Ovary (tissue), 3 donors: ENCODE results near the gene C10orf88.

Source experiments
- EP300 ChIP-seq: sonication (generic); formaldehyde crosslinking; IDR thresholded peaks from one replicate; pipeline ENCODE4 v1.6.1; 2017; ENCODE audit warnings: antibody characterized with exemption
- POLR2A ChIP-seq: fragments of 450-650 bp; IDR thresholded peaks from one replicate; pipeline ENCODE4 v1.6.1; 2017; ENCODE audit warnings: antibody characterized with exemption, mild to moderate bottlenecking, moderate library complexity
- TF ChIP-seq, protein P1 (sequence below), 3 donors: fragments of 450-650 bp in 2 of 3; fragments of 200-600 bp in 1 of 3; IDR thresholded peaks; one replicate each; pipeline versions ENCODE4 v1.5.1 to v1.8.0; 2016 to 2022; ENCODE audit warnings: antibody characterized with exemption in 3 of 3, mild to moderate bottlenecking in 1 of 3
- donor health status: DM: no; HTN: no; CAD: no.

DNA sequence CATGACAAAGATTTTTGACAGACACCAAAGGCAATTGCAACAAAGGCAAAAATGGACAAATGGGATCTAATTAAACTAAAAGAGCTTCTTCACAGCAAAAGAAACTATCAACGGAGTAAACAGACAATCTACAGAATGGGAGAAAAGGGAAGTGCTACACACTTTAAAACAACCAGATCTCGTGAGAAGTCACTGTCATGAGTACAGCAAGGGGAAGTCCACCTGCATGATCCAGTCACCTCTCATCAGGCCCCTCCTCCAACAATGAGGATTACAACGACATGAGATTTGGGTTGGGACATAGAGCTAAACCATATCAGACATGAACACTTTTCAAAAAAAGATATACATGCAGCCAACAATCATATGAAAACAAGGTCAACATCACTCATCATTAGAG is 14.7 kb upstream of the C10orf88 start:
- TF ChIP-seq POLR2A = no peak
- TF ChIP-seq, protein P1, sequence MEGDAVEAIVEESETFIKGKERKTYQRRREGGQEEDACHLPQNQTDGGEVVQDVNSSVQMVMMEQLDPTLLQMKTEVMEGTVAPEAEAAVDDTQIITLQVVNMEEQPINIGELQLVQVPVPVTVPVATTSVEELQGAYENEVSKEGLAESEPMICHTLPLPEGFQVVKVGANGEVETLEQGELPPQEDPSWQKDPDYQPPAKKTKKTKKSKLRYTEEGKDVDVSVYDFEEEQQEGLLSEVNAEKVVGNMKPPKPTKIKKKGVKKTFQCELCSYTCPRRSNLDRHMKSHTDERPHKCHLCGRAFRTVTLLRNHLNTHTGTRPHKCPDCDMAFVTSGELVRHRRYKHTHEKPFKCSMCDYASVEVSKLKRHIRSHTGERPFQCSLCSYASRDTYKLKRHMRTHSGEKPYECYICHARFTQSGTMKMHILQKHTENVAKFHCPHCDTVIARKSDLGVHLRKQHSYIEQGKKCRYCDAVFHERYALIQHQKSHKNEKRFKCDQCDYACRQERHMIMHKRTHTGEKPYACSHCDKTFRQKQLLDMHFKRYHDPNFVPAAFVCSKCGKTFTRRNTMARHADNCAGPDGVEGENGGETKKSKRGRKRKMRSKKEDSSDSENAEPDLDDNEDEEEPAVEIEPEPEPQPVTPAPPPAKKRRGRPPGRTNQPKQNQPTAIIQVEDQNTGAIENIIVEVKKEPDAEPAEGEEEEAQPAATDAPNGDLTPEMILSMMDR (IDR thresholded peaks at IDR 0.05) = no peak
- no peak for TF ChIP-seq EP300
